GM06990 (cell line): ENCODE data around the gene EPM2A.

Source experiments
- DNase-seq: peaks from one replicate; pipeline ENCODE4 v3.0.0-alpha.2; 2011; ENCODE audit not compliant: insufficient read length; ENCODE audit errors: extremely low read depth
- H3K27me3 ChIP-seq: replicated peaks from 2 replicates; pipeline ENCODE4 v1.6.0; 2011; ENCODE audit warnings: low read length; ENCODE audit not compliant: control insufficient read depth, insufficient read depth
- H3K36me3 ChIP-seq: 2 replicates; pipeline ENCODE4 v1.5.1; 2011; ENCODE audit warnings: low read length; ENCODE audit not compliant: control insufficient read depth, insufficient read depth
- H3K4me3 ChIP-seq: replicated peaks from 2 replicates; pipeline ENCODE4 v1.5.1; 2011; ENCODE audit warnings: low read depth, mild to moderate bottlenecking, control low read depth, low read length
- CTCF ChIP-seq: IDR thresholded peaks from 2 replicates; pipeline ENCODE4 v1.5.1; 2011; ENCODE audit warnings: low read length, control low read depth, mild to moderate bottlenecking, inconsistent platforms; ENCODE audit not compliant: insufficient read depth, poor library complexity, severe bottlenecking

EPM2A gene

DNA sequence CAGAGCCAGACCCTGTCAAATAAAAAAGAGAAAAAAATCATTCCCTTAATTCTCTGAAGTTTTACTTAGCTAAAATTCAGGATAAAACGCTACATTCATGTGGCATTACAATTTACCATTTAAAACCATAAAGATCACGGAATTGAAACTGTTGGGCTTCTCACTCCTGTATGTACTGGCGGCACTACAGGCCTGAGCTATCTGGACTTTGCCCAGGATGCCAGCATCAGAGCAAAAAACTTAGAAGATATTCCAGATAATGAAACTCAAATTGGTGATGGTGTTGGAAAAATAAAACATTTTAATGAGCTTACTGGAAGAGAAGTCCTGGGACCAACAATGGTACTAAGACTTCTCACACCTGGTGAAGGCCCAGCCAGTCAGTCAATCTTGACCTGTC is 14.2 kb downstream of the EPM2A start:
- Histone ChIP-seq H3K27me3 (no peaks in the 10 kb centered on the region), H3K4me3 (no peak overlapping the region), H3K36me3 (no peaks in the 10 kb centered on the region)
- no peak for DNase-seq
- no peak for TF ChIP-seq CTCF

DNA sequence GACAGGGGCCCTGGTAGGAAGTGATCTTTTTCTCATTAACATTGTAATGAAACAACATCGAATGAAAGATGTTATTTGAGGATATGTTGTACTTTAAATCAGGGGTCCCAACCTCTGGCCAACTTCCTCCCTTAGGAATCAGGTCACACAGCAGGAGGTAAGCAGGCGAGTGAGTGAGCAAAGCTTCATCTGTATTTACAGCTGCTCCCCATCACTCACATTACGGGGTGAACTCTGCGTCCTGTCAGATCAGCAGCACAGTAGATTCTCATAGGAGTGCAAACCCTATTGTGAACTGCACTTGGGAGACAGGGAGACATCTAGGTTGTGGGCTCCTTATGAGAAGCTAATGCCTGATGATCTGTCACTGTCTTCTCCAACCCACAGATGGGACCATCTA is 19.9 kb downstream of the EPM2A start:
- Histone ChIP-seq H3K27me3 (no peaks in the 10 kb centered on the region), H3K36me3 (no peaks in the 10 kb centered on the region), H3K4me3 (no peak overlapping the region)
- DNase-seq: no peak
- no peak for TF ChIP-seq CTCF

DNA sequence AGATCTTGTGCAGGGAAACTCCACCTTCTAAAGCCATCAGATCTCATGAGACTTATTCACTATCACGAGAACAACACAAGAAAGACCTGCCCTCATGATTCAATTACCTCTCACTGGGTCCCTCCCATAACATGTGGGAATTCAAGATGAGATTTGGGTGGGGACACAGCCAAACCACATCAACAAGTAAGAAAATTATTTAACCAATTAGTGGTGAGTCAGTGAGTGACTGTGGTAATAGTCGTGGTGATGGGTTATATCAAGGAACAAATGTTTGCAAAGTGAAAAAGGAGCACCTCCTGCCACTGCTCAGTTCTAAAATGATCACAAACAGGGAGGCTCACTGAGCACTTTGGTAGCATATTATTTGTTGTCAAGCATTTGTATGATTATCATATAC is 20.6 kb downstream of the EPM2A start:
- DNase-seq: no peak
- Histone ChIP-seq H3K36me3 (no peaks in the 10 kb centered on the region), H3K4me3 (no peak overlapping the region), H3K27me3 (no peaks in the 10 kb centered on the region)
- no peak for TF ChIP-seq CTCF

DNA sequence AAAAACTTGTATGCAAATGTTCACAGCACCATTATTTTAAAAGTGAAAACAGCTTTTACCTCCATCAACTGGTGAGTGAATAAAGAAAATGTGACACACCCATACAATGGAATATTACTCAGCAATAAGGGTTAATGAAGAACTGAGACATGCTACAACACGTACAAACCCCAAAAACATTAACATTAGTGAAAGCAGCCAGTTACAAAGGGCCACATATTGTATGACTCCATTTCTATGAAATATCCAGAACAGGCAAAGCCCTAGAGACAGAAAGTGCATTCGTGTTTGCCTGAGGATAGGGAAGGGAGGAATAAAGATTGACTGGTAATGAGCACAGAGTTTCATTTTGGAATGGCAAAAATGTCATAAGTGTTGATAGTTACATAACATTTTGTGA is 21.5 kb downstream of the EPM2A start:
- H3K27me3 ChIP-seq: no peaks in the 10 kb centered on the region
- H3K36me3 ChIP-seq: no peaks in the 10 kb centered on the region
- no peak for DNase-seq
- TF ChIP-seq CTCF: no peak
- H3K4me3 ChIP-seq: no peak overlapping the region

DNA sequence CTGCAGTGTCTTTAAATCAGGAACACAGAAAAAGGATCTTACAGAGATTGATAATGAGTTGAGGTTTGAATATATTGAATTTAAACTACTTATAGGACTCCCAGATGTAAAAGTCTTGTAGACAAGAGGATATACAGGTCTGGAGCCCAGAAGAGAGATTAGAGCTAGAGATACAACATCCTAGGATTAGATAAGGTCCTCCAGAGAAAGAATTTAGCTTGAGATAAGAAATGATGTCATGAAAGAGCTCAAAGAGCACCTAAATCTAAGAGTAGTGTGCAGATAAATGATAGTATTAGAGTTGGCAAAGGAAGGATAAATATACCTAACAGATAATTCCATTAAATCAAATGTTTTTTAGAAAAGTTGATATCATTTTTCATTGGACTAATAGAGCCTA is 23.9 kb downstream of the EPM2A start:
- DNase-seq: no peak
- Histone ChIP-seq H3K27me3 (no peaks in the 10 kb centered on the region), H3K36me3 (no peaks in the 10 kb centered on the region), H3K4me3 (no peak overlapping the region)
- no peak for TF ChIP-seq CTCF

DNA sequence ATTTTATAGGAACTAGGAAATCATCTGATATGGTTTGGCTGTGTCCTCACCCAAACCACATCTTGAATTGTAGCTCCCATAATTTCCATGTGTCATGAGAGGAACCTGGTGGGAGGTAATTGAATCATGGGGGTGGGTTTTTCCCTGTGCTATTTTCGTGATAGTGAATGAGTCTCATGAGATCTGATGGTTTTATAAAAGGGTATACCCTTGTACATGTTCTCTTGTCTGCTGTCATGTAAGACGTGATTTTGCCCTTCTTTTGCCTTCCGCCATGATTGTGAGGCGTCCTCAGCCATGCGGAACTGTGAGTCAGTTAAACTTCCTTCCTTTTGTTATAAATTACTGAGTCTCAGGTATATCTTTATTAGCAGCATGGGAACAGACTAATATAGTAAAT is 27.9 kb downstream of the EPM2A start:
- Histone ChIP-seq H3K27me3 (no peaks in the 10 kb centered on the region), H3K36me3 (no peaks in the 10 kb centered on the region), H3K4me3 (no peak overlapping the region)
- no peak for DNase-seq
- TF ChIP-seq CTCF: no peak
